GM18858 (cell line): Measurements from ENCODE around the gene DGKB.

Experiments
- ATAC-seq: cut with Tn5 transposase; IDR thresholded peaks from one replicate; pipeline ENCODE4 v1.9.1; 2021; ENCODE audit not compliant: unreplicated experiment

Gene DGKB

GRCh38 chr7:14825912-14826311, 76.6 kb downstream of the DGKB start:
- no peak for ATAC-seq

GRCh38 chr7:14822481-14822854, 80.1 kb downstream of the DGKB start:
- no peak for ATAC-seq

GRCh38 chr7:14821757-14822480, 80.6 kb downstream of the DGKB start:
- no peak for ATAC-seq

- ATAC-seq, result no peak
These were observed 83.7 kb downstream of the DGKB start for GRCh38 chr7:14818871-14819270.

- ATAC-seq, result no peak
These were observed 84.5 kb downstream of the DGKB start for GRCh38 chr7:14817829-14818614.

- no peak for ATAC-seq
These were observed 95.0 kb downstream of the DGKB start for GRCh38 chr7:14807507-14807906.

GRCh38 chr7:14806891-14807290, 95.7 kb downstream of the DGKB start:
- ATAC-seq, result no peak

- ATAC-seq, result no peak
These were observed 97.3 kb downstream of the DGKB start for GRCh38 chr7:14805105-14805719.

GRCh38 chr7:14800664-14801063, 101.9 kb downstream of the DGKB start:
- ATAC-seq, result no peak

- no peak for ATAC-seq
These were observed 109.4 kb downstream of the DGKB start for GRCh38 chr7:14793151-14793550.

- no peak for ATAC-seq
These were observed 115.0 kb downstream of the DGKB start for GRCh38 chr7:14787551-14787950.

GRCh38 chr7:14786314-14786895, 116.1 kb downstream of the DGKB start:
- no peak for ATAC-seq

GRCh38 chr7:14777806-14778205, 124.7 kb downstream of the DGKB start:
- ATAC-seq, result no peak

GRCh38 chr7:14776266-14776665, 126.3 kb downstream of the DGKB start:
- no peak for ATAC-seq

GRCh38 chr7:14773729-14774271, 128.8 kb downstream of the DGKB start:
- no peak for ATAC-seq

- ATAC-seq, result no peak
These were observed 131.9 kb downstream of the DGKB start for GRCh38 chr7:14770614-14771013.

GRCh38 chr7:14769261-14769660, 133.3 kb downstream of the DGKB start:
- no peak for ATAC-seq

GRCh38 chr7:14767716-14768425, 134.7 kb downstream of the DGKB start:
- ATAC-seq, result no peak

GRCh38 chr7:14766747-14767146, 135.8 kb downstream of the DGKB start:
- ATAC-seq, result no peak

- no peak for ATAC-seq
These were observed 136.8 kb downstream of the DGKB start for GRCh38 chr7:14765731-14766130.

GRCh38 chr7:14762561-14762960, 140.0 kb downstream of the DGKB start:
- no peak for ATAC-seq
